NCI-H1092 treated with DMSO at 0.1 percent for 48 hours (cell line): ENCODE measurements around the gene TRIO.

Source experiments
- DNase-seq: peaks from one replicate; lab custom pipeline; 2025; lab: John Stamatoyannopoulos, UW

The TRIO gene

GRCh38 chr5:14167211-14167845 is 24.2 kb downstream of the TRIO start:
- no peak for DNase-seq

- DNase-seq = no peak
Observed at GRCh38 chr5:14168144-14168792, 25.1 kb downstream of the TRIO start.

- DNase-seq = no peak
Observed at GRCh38 chr5:14168793-14169262, 25.7 kb downstream of the TRIO start.

- DNase-seq = no peak
Observed at GRCh38 chr5:14171046-14171445, 27.9 kb downstream of the TRIO start.

GRCh38 chr5:14171621-14172020 is 28.5 kb downstream of the TRIO start:
- DNase-seq = no peak

GRCh38 chr5:14172149-14172795 is 29.1 kb downstream of the TRIO start:
- DNase-seq = no peak

DNA sequence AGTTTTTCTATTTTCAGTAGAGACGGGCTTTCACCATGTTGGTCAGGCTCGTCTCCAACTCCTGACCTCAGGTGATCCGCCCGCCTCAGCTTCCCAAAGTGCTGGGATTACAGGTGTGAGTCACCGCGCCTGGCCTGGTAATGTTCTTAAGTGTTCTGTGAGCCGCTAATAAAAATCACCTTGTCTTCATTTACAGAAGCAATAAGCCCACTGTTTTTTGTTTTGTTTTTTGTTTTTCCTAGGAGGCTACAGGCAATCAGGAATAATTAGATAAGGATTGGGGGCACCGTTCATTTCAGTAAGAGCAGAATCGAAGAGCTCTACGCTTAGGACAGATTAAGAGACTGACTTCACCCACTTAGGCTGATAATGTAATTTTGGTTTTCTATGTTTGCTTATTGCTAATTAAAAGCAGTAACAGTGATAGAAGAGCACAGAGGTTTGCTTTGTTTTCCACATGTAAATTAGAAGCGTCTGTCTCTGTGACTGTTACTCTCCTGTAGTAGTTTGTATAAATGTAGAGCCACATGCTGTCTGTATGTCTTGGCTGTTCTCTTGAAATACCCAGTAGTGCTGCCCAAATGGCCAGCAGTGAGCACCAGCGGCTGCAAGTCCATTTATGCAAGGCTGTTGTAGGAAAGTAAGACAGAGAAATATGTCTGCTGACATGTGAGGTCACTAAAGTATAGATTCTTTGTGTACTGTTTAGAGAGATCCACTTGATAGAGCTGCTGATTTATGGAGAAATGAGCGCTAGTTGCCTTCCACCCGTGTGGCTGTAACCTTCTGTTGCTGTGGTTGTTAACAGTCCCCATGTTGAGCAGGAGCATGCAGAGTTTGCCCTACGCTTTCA is 30.5 kb downstream of the TRIO start:
- DNase-seq = no peak

- no peak for DNase-seq
Observed at GRCh38 chr5:14174230-14174636, 31.1 kb downstream of the TRIO start.

DNA sequence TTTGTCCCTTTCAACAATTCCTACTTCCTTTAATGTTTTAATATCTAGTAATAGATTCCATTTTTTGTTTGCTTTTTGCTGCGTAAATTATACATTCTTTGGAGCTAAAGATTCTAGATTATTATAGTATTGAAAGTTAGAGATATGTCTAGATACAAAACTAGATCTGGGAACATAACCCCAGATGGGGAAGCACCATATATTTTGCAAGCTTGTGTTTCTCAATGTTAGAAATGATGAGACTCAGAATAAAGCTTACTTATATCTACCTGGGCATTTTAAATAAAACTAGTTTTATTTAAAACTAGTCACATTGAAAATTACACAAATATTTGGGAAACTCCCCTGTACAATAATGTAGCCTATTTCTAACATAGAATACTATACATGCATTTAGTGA is 32.2 kb downstream of the TRIO start:
- DNase-seq = no peak

GRCh38 chr5:14176888-14177287 is 33.7 kb downstream of the TRIO start:
- no peak for DNase-seq

DNA sequence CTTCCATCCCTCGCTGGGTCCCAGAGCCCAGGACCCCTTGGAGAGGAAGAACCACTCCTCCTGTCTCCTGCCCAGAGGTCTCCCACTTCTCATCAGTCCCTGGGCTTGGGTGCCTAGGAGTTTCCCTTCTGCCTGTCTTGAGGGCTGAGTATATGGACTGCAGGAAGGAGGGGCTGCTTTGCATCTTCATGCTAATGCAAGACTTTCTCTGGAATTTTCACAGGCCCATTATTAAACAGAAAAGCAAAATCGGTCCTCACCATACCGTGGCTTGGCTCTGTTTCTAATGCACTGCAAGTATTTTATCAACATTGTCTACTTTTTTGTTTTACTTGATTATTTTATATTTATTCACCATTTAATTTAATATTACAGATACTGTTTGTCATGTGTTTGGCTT is 34.5 kb downstream of the TRIO start:
- DNase-seq = no peak

DNA sequence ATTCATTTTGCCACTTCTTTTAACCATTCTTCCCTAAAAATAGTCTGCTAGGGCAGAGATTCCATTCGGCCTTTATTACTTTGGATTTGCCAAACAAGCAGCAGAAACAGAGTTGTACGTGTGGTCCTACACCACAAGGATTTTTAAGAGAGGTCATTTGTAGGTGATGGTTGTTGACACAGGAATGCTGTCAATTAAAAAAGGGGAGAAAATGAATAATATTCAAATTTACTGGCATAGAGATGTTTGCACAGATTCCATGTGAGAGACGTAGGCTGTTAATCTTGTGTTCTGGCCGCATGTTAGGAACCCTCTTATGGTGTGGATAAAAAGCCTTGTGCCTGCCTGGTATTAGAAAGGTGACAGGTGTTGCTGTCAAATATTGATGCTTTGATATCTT is 34.9 kb downstream of the TRIO start:
- no peak for DNase-seq

GRCh38 chr5:14178671-14179211 is 35.6 kb downstream of the TRIO start:
- no peak for DNase-seq

- DNase-seq = no peak
Observed at GRCh38 chr5:14179446-14179845, 36.3 kb downstream of the TRIO start.

GRCh38 chr5:14180437-14180836 is 37.3 kb downstream of the TRIO start:
- DNase-seq = no peak

DNA sequence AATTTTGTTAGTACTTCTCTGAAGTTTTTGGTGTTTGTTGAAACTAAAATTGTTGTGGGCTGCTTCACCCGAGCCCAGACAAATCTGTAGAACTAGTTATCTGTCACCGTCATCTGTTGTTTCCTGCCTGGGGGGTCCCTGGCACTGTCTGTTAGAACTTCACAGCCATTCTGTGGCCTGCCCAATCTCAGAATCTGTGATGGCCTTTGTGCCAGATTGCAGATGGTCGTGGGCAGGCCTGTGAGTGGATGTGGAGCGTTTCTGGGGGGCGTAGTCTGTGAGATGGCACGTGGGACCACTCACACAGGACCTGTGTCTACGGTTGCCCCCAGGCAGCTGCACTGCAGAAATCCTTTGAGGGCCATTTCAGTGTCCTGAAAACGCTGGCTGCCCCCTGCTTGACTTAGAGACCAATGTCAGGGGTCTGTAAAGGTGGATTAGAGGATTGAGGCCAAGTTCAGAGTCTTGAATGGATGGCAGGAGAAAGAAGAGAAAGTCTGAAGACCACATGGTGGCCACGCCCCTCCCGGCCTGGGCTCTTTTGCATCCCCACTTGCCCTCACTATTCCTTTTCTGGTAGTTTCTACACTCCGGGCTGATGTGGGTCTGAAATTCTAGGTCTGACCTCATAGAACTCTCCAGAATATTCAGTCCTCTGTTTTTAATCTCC is 38.3 kb downstream of the TRIO start:
- DNase-seq = no peak

DNA sequence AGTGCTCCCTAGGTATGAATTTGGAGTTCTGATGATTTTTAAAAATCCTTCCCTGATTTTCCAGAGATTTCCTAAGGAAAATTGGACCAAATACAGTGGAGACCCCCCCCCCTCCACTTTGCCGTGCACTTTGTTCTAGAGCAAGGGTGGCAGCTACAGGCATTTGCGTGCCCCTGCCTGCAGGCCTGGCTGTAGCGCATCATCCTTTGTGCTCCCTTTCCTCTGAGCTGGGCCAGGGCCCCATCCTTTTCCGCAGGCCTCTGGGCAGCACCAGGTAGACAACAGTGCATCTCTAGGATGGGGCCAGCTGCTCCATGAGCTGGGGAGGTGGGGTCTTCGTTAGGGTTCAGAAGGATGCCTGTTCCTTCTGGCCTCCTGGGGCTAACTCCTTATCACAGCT is 39.6 kb downstream of the TRIO start:
- no peak for DNase-seq

- no peak for DNase-seq
Observed at GRCh38 chr5:14183187-14183939, 40.2 kb downstream of the TRIO start.

DNA sequence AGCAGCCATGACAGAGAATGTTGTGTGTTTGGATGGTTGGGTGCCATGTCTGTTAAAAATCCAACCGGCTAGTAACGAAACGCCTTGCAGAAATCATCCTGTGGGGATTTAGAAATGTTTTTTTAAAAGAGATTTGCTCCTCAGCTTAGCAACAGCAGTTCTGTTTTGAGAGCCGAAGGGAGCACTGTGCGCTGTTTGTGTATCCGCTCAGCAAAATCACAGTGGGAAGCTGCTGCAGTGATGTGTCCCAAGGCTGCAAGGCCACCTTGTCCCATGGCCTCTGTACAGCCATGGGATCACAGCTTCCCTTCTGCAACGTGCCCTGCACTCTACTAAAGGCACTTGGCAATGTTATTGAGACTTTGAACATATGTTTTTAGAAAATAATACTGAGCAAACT is 40.9 kb downstream of the TRIO start:
- DNase-seq = no peak

DNA sequence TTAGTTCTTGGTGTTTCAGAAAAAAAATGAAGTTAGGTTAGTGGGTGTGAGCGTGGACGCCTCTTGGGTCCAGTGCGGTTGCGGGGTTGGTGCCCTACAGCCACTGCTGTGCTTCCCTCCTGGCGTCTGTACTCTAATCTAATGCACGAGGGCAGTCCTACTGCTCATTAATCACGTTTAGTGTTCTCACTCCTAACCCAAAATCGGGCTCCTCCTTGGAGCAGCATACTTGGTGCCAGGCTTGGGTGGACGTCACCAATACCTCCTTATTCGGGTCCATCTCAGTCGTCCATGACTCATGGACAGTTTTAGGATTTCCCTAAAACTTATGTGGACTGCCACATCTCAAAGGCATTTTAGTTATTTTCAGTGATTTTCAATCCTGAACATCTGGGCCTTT is 41.6 kb downstream of the TRIO start:
- no peak for DNase-seq
